Skeletal muscle tissue (tissue), 4 donors: ENCODE measurements around the gene SGCA. TPM values are rescaled to one million over a fixed set of nuclear protein-coding genes. Genes with fewer than 3 reads are reported as not detected.

Experiments used
- H3K27ac ChIP-seq: one replicate; pipeline ENCODE4 v1.7.0; 2013; ENCODE audit warnings: mild to moderate bottlenecking, low read depth, low read length, inconsistent platforms
- H3K27me3 ChIP-seq, 3 donors: one replicate each; pipeline ENCODE4 v1.7.0; 2013; ENCODE audit warnings: low read length in 3 of 3; ENCODE audit not compliant: control insufficient read depth in 3 of 3, insufficient read depth in 3 of 3
- H3K36me3 ChIP-seq, 3 donors: one replicate each; pipeline ENCODE4 v1.7.0; 2013; ENCODE audit warnings: low read length in 3 of 3; ENCODE audit not compliant: control insufficient read depth in 3 of 3, insufficient read depth in 3 of 3
- H3K4me1 ChIP-seq, 3 donors: one replicate each; pipeline ENCODE4 v1.7.0; 2013; ENCODE audit warnings: low read length in 3 of 3, mild to moderate bottlenecking in 3 of 3; ENCODE audit not compliant: control insufficient read depth in 3 of 3, insufficient read depth in 3 of 3
- H3K4me3 ChIP-seq, 3 donors: one replicate each; pipeline ENCODE4 v1.7.0; 2013; ENCODE audit warnings: low read length in 3 of 3
- H3K9ac ChIP-seq, 3 donors: one replicate each; pipeline ENCODE4 v1.7.0; 2013; ENCODE audit warnings: low read length in 3 of 3, mild to moderate bottlenecking in 3 of 3, moderate library complexity in 2 of 3, low read depth in 1 of 3
- H3K9me3 ChIP-seq, 3 donors: one replicate each; pipeline ENCODE4 v1.7.0; 2013; ENCODE audit warnings: low read length in 3 of 3; ENCODE audit not compliant: control insufficient read depth in 3 of 3
- total RNA-seq: library from RNA; depleted of rRNA; stranded (reverse); fragments of >200 nt; gene quantifications from one replicate; pipeline ENCODE4 v1.2.3, GENCODE V29; 2014
- donor health status: Osteomylitis.

Gene SGCA
- total RNA-seq, 1 donor from 2014 or later = 158 TPM

GRCh38 chr17:50200457-50201275, 34.9 kb downstream of the SGCA start:
- Histone ChIP-seq H3K4me3 (peak overlapping the region; percentile 68 to 72 (median 68)), H3K9me3 (no peaks in the 10 kb centered on the region), H3K4me1 (peaks cover 15 to 36% (median 18%) of the 10 kb centered on the region in 3 donors), H3K9ac (peak overlapping the region; percentile 70 to 79 (median 70)), H3K27me3 (peaks cover 23 to 34% (median 33%) of the 10 kb centered on the region in 3 donors), H3K27ac (peak overlapping the region; percentile 91), H3K36me3 (peaks cover 5 to 24% (median 14%) of the 10 kb centered on the region in 3 donors)

GRCh38 chr17:50201276-50201854, 35.6 kb downstream of the SGCA start, which contains the start of gene COL1A1:
Gene COL1A1 (minus strand): TSS chr17:50201631. CDS start chr17:50201513, 118 bp downstream.
- peak within 1 kb of the TSS; percentile 91 for H3K27ac ChIP-seq
- peaks cover 3 to 18% (median 12%) of the 10 kb centered on the region in 3 donors for H3K36me3 ChIP-seq
- H3K27me3 ChIP-seq = peaks cover 23 to 37% (median 36%) of the 10 kb centered on the region in 3 donors
- peak within 1 kb of the TSS; percentile 68 to 72 (median 68) for H3K4me3 ChIP-seq
- no peaks in the 10 kb centered on the region for H3K9me3 ChIP-seq
- H3K9ac ChIP-seq = peak within 1 kb of the TSS; percentile 70 to 79 (median 70)
- peaks cover 15 to 42% (median 19%) of the 10 kb centered on the region in 3 donors for H3K4me1 ChIP-seq

- no peak overlapping the region for H3K4me3 ChIP-seq
- H3K4me1 ChIP-seq = peaks cover 17 to 41% (median 17%) of the 10 kb centered on the region in 3 donors
- no peak overlapping the region for H3K9ac ChIP-seq
- peaks cover 30 to 45% (median 45%) of the 10 kb centered on the region in 3 donors for H3K27me3 ChIP-seq
- H3K27ac ChIP-seq = peak overlapping the region; percentile 69
- H3K9me3 ChIP-seq = no peaks in the 10 kb centered on the region
- H3K36me3 ChIP-seq = peaks cover 0 to 4% (median 3%) of the 10 kb centered on the region in 3 donors
These were observed 37.3 kb downstream of the SGCA start for GRCh38 chr17:50203086-50203485.

- Histone ChIP-seq H3K27ac (peak overlapping the region; percentile 75), H3K4me1 (peaks cover 15 to 37% (median 15%) of the 10 kb centered on the region in 3 donors), H3K36me3 (no peaks in the 10 kb centered on the region), H3K9ac (no peak overlapping the region), H3K27me3 (peaks cover 32 to 52% (median 52%) of the 10 kb centered on the region in 3 donors), H3K9me3 (no peaks in the 10 kb centered on the region), H3K4me3 (no peak overlapping the region)
These were observed 38.0 kb downstream of the SGCA start for GRCh38 chr17:50203604-50204345.

- peaks cover 32 to 57% (median 54%) of the 10 kb centered on the region in 3 donors for H3K27me3 ChIP-seq
- H3K36me3 ChIP-seq = no peaks in the 10 kb centered on the region
- H3K9me3 ChIP-seq = no peaks in the 10 kb centered on the region
- peaks cover 18 to 37% (median 20%) of the 10 kb centered on the region in 3 donors for H3K4me1 ChIP-seq
- no peak overlapping the region for H3K9ac ChIP-seq
- H3K27ac ChIP-seq = peak overlapping the region; percentile 75
- H3K4me3 ChIP-seq = no peak overlapping the region
These were observed 38.6 kb downstream of the SGCA start for GRCh38 chr17:50204431-50204830.

GRCh38 chr17:50205111-50205962, 39.5 kb downstream of the SGCA start:
- H3K36me3 ChIP-seq = no peaks in the 10 kb centered on the region
- H3K4me3 ChIP-seq = no peak overlapping the region
- peaks cover 22 to 36% (median 26%) of the 10 kb centered on the region in 3 donors for H3K4me1 ChIP-seq
- peaks cover 28 to 62% (median 61%) of the 10 kb centered on the region in 3 donors for H3K27me3 ChIP-seq
- no peaks in the 10 kb centered on the region for H3K9me3 ChIP-seq
- peak overlapping the region; percentile 75 for H3K27ac ChIP-seq
- H3K9ac ChIP-seq = no peak overlapping the region

GRCh38 chr17:50205963-50206505, 40.2 kb downstream of the SGCA start:
- peak overlapping the region; percentile 75 for H3K27ac ChIP-seq
- no peaks in the 10 kb centered on the region for H3K36me3 ChIP-seq
- H3K4me3 ChIP-seq = no peak overlapping the region
- H3K27me3 ChIP-seq = peaks cover 25 to 65% (median 64%) of the 10 kb centered on the region in 3 donors
- H3K9me3 ChIP-seq = no peaks in the 10 kb centered on the region
- no peak overlapping the region for H3K9ac ChIP-seq
- H3K4me1 ChIP-seq = peaks cover 23 to 38% (median 33%) of the 10 kb centered on the region in 3 donors

- Histone ChIP-seq H3K9me3 (no peaks in the 10 kb centered on the region), H3K36me3 (no peaks in the 10 kb centered on the region), H3K27ac (peak overlapping the region; percentile 52), H3K27me3 (peaks cover 22 to 58% (median 57%) of the 10 kb centered on the region in 3 donors), H3K9ac (no peak overlapping the region), H3K4me1 (peaks cover 20 to 40% (median 39%) of the 10 kb centered on the region in 3 donors), H3K4me3 (no peak overlapping the region)
These were observed 40.9 kb downstream of the SGCA start for GRCh38 chr17:50206604-50207293.
